GM19240 (cell line): ENCODE data around the gene ZNF490.

Source experiments
- DNase-seq: peaks from one replicate; pipeline ENCODE4 v3.0.0; 2011; ENCODE audit warnings: low spot score; ENCODE audit not compliant: insufficient read length

The ZNF490 gene

DNA sequence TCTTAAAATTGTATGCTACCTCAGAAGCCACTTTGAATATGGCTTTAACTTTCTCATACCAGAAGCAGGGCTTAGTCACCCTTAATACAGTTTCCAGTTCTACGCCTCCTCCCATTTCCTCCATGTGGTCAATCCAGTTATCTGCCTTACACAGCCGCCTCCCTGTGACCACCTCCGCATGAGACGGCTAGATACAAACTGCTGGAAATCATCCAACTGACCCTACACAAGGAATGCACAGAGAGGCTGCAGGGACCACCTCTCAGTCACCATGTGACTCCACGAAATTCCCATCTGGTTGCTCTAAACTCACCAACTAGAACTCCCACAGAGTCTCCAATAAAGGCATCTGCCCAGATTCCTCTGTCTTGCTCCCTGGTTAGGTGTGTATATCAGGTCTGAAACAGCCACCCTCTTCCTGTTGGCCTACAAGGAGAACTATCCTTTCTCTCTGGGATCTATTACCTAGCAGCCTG, 66.2 kb downstream of the ZNF490 start:
- DNase-seq = no peak

DNA sequence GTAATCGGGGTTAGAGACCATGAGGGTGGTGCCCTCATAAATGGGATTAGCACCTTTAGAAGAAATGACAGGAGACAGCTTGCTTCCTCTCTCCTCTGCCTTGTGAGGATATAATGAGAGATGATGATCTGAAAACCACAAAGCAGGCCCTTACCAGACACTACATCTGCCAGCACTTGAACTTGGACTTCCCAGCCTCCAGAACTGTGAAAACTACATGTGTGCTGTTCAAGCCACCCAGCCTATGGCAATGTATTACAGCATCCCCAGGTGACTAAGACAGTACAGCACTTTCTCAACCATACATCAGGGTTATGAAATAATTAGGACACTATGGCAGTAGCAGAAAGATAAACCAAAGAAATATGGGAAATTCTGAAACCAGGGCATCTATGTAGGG, 66.8 kb downstream of the ZNF490 start:
- no peak for DNase-seq
